ENCODE measurements around the gene CCDC188.
"Not testable (repeated sequence)": the region's sequence is repeated elsewhere in the genome, so short reads cannot be mapped to it uniquely, and the experiment has no call there.

CCDC188 gene

GRCh38 chr22:20169253-20169822 lies 18.5 kb upstream of the CCDC188 start:
- no peak for DNase-seq (ENCODE audit: low read depth)

DNA sequence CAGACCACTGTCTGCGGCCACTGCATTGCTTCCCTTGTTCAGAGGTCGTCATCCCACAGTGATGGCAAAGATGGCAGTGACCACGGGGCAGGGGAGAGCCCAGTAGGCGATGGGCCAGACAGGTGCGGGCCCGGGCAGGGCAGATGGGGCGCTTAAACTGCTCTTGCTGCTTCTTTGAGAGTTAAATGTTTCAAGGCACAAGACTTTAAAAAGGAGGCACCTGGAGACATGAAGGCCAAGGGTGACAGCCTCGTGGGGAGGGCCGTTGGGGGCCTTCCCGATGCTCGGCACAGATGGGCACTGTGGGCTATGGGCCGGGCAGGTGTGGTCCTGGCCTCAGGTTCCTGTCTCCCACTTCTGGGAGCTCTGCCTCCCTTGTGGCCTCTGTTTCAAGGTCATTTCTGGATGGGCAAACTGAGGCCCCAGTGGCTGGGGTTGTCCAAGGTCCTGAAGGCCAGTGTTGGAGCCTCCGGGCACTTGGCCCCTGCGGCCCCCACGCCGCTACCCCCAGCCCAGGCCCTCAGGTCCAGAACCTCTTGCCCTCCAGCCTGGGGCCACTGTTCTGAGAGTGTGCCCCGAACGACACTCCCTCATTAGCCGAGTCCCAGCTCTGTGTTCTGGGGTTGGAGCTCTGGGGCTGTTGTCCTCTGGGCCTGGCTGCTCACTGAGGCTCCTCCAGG lies 16.9 kb upstream of the CCDC188 start:
- no peak for DNase-seq (ENCODE audit: low read depth)

- no peak for DNase-seq (ENCODE audit: low read depth)
Observed at GRCh38 chr22:20166703-20167102, 15.8 kb upstream of the CCDC188 start.

DNA sequence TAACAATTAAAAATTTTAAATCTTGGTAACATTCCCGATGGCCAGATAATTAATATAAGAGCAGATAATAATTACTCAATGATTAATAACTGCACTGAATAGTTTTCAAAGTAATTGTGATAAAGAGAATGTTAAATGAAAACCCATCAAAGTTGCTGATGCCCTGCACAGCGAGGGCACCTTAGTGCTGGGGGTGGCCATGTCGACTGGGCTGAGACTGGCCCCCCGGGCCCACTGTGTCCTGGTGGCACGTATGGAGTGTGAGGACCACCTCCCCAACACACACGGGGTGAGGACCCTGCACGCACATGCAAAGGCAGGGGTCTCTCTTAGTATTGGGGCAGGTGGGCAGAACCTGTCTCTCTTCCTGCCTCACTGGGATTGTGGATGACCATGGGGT lies 15.1 kb upstream of the CCDC188 start:
- no peak for DNase-seq (ENCODE audit: low read depth)

- DNase-seq (ENCODE audit: low read depth), result no peak
Observed at GRCh38 chr22:20165421-20165820, 14.6 kb upstream of the CCDC188 start.

DNA sequence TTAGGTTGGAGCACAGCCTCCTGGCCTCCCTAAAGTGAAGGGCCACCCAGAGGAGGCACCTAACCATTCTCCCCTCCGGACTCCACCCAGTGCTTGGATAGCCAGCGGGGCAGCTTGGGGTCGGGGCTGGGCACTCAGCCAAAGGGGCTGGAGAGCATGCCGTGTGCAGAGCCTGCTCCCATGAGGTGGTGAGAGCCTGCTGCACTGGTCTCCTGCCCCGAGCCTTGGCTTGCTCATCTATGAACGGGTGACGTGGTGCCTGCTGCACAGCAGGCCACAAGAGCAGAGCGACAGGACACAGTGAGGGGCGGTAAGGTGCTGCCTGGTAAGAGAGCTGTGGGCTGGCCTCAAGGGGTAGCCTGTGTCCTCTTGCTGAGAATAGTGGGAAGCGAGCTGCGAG lies 14.0 kb upstream of the CCDC188 start:
- no peak for DNase-seq (ENCODE audit: low read depth)

GRCh38 chr22:20160041-20160440 lies 9.2 kb upstream of the CCDC188 start:
- DNase-seq (ENCODE audit: low read depth), result no peak

DNA sequence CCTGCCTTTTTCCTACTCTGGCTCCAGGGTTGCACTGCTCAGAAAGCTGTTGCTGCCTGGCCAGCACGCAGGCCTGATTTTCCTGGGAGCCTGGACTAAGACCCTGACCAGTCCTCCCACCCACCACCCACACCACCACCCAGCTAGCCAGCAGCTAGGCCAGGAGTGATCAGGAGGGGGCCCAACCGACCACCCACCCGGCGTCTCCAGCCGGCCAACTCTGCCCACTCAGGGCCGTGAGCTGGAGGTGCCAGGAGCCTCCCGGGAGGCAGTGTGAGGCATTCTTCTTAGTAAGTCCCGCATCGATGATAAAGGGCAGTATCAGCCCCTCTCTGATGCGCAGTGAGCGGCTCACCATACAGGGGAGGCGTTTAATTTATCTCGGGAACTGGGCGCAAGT lies 8.7 kb upstream of the CCDC188 start:
- DNase-seq (ENCODE audit: low read depth), result not testable (repeated sequence)

- no peak for DNase-seq (ENCODE audit: low read depth)
Observed at GRCh38 chr22:20159076-20159475, 8.2 kb upstream of the CCDC188 start.

DNA sequence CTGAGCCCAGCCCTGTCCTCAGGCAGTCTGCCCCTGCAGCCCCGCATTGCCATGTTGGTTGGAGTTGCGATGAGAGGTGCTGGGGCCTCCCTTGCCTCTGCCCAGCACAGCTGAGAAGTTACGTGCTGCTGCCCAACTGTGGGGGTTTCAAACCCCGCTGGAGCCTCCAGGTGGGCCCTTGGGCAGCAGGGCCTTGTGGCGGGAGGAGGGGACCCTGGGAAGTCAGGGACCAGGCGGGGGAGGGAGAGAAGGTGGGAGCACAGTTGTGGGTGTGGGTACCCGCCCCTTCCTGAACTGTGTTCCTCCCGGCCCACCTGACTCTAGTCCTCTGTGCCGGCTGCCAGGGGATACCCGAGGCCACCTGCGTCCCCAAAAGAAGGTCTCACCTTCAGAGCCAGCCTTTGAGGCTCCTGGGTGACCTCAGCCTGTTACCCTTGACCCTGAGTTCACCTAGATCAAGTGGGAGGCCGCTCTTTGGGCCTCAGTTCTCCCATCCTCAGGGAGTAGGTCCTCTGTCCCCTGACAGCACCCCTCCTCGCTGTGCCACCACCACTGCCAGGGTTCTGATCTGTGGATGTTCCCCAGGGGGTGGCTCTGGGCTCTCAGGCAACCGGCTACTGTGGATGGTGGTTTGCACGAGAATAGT lies 7.7 kb upstream of the CCDC188 start:
- no peak for DNase-seq (ENCODE audit: low read depth)

DNA sequence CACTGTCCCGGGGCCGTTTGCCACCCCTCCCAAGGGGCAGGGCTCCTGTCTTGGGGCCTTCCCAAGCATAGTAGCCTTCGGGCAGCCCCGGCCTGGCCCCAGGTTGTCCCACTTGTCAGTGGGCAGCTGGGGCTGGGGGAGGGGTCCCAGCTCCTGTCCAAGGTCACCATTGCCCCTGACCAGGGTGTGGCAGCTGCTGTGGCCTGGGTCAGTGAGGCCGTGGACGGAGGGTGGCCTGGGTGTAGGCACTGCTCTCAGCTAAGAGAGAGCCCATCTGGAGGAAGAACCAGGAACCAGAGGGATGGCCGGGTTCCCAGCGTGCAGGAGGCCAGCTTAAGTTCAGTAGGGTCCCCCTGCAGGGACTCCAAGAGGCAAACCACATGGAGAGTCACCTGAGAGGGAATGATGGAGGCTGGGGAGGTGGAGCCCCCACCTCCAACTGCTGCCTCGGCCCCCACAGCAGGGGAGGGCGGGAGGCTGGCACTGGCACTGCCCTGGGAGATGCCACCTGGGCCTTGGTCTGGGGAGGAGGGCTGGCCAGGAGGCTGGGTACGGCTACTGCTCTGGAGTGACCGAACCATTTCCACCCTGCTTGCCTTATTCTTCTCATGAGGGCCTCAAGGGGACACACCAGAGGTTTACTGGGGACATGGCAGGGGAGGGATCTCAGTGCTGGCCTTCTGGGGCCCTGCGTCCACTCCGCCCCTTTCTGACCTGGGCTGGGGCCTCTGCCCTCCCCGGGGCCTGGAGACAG lies 6.8 kb upstream of the CCDC188 start:
- no peak for DNase-seq (ENCODE audit: low read depth)

DNA sequence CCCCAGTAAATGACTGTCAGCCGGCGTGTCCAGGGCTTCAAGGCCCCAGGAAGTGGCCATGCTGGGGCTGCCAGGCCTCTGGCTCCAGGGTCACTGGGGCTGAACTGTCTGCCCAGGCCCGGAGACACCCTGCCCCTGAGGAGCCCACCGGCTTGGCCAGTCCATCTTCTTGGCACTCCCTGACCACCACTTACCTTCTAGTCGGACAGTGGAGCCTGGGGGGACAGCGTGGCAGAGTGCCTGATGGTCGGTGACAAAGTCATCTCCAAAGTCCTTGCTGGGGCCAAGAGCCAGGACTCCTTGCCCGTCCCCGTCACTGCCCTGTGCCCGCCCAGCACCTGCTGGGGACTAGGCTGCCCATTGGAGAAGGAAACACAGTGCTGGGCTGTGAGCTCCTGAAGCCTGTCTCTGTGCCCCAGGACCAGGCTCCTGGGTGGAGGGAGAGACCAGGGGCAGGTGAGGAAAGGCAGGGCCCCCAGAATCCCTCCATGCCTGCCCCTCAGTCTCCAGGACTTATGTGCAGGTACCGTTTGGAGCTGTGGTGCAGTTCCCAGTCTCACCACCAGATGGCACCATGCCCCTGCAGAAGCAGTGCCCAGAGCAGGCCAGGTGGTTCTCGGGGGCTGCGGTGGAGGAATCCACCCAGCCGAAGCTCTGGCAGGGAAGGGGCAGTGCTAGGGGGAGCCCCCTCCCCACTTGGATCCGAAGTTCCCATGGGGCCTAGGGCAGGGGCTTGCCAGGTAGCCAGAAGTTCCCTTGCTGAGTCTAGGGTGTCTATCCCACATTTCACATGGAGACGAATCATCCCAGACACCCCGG lies 6.0 kb upstream of the CCDC188 start:
- DNase-seq (ENCODE audit: low read depth), result peak; percentile 86

DNA sequence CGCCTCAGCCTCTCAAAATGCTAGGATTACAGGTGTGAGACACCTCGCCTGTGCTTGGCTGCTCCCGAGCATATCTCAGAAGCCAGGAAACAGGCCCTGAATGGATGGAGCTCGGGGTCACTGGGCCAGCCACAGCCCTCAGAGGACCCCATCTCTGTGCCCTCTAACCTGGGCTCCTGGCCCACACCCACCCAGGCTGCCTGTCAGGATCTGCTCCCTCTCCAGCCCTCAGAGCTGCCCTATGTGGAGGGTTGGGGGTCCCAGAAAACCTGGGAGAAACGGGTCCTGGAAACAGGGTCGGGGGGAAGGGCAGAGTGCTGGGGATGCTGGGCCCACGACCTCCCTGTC lies 5.2 kb upstream of the CCDC188 start:
- no peak for DNase-seq (ENCODE audit: low read depth)

GRCh38 chr22:20155330-20156041 lies 4.6 kb upstream of the CCDC188 start:
- no peak for DNase-seq (ENCODE audit: low read depth)

DNA sequence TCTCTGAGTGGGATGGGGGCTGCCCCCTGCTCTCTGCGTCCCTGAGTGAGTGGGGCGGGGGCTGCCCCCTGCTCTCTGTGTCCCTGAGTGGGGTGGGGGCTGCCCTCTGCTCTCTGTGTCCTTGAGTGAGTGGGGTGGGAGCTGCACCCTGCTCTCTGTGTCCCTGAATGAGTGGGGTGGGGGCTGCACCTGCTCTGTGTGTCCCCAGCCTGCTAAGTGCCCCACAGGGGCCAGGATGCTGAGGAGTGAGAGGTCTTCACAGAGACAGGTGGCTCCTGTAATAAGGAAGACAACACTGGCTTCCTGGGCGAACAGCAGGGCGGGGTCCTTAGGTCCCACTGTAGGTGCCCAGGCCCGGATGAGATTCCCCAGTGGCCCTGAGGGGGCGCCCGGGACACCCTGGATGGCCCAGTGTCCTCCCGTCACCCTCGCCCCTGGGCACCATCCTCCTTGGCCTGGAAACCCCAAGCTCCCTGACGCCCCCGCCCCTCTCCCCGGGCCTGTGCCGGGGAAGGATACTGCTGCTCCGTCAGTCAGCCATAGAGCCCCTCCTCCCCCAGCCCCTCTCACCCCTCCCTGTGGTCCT lies 3.8 kb upstream of the CCDC188 start:
- no peak for DNase-seq (ENCODE audit: low read depth)

DNA sequence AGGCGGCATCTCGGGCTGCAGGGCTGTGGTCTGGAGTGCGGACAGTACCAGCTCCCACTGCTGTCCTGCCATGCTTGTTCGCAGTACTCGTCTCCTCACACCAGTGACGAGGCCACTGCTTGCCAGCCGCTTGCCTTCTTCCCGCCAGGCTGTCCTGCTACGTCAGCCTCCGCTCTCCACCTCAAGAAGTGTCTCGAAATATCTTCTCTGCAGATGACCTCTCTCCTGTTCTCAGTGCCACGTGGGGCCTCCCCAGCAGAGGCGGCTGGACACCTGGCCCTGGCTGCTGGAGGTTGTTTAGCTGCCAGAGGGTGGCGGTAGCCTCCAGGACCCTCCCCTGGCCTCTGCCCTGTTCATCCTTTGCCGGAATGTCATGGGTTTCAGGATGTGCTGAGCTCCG lies 3.1 kb upstream of the CCDC188 start:
- DNase-seq (ENCODE audit: low read depth), result no peak

GRCh38 chr22:20152464-20152890 lies 1.6 kb upstream of the CCDC188 start:
- no peak for DNase-seq (ENCODE audit: low read depth)

DNA sequence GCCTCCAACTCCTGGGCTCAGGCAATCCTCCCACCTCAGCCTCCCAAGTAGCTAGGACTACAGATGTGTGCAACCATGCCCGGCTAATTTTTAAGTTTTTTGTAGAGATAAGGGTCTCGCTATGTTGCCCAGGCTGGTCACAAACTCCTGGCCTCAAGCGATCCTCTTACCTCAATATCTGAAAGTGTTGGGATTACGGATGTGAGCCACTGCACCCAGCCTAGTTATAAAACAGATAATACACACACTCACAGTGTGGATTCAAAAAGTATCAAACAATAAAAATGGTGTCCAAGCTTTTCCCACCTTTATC lies 377 bp upstream of the CCDC188 start:
- DNase-seq (ENCODE audit: low read depth), result no peak

GRCh38 chr22:20149257-20150250 lies 1.3 kb downstream of the CCDC188 start:
- DNase-seq (ENCODE audit: low read depth), result no peak

GRCh38 chr22:20148414-20148813 lies 2.4 kb downstream of the CCDC188 start:
- no peak for DNase-seq (ENCODE audit: low read depth)
